HG03378 (cell line): ENCODE results near the gene TAF13.
"Not testable (repeated sequence)": the region's sequence is repeated elsewhere in the genome, so short reads cannot be mapped to it uniquely, and the experiment has no call there.

Source experiments
- ATAC-seq: cut with Tn5 transposase; IDR thresholded peaks from one replicate; pipeline ENCODE4 v1.9.1; 2021; ENCODE audit warnings: mild to moderate bottlenecking, moderate library complexity; ENCODE audit not compliant: unreplicated experiment

Gene TAF13

DNA sequence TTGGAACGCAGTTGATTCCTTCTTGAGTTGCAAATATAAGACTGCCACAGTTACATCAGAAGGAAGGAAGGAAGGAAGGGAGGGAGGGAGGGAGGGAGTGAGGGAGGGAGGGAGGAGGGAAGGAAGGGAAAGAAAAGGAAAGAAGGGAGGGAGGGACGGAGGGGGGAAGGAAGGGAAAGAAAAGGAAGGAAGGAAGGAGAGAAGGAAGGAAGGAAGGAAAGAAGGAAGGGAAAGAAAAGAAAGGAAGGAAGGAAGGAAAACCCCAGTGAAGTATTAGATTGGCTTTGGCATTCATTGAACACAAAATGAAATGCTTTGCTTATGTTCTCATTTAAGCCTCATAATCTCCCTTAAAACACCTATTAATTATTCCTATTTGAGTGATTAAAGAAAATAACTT, 27.5 kb downstream of the TAF13 start:
- no peak for ATAC-seq

DNA sequence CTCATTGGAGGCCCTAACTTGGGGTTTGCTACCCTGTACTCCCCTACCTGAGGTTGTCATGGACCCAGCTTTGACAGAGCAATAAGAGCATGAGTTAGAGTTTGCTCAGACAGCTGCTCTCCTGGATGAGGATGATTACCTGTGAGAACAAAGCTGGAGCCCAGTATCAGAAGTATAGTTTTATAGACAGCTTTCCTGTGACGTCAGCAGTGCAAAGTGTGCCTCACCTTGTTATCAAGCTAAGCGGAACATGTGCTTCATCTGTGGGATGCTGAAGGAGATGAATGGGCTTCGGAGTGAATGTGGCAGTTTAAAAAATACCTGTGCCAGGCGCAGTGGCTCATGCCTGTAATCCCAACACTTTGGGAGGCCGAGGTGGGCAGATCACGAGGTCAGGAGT, 28.5 kb downstream of the TAF13 start:
- no peak for ATAC-seq

DNA sequence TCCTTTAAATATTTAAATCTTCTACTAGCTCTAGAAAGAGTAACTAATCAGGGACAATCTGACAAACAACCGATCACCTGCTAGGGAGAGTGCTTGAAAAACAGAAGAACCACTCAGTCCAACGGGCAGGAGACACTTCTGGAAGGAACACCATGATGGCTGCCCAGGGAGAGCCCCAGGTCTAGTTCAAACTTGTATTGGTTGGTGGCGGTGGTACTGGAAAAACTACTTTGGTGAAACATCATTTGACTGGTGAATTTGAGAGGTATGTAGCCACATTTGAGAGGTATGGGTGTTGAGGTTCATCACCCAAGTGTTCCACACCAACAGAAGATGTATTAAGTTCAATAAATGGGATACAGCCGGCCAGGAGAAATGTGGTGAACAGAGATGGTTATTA, 29.1 kb downstream of the TAF13 start:
- ATAC-seq: no peak

GRCh38 chr1:109045595-109045994, 30.2 kb downstream of the TAF13 start:
- ATAC-seq: no peak

- peak; percentile 96 for ATAC-seq
Observed at GRCh38 chr1:109041621-109042468, 34.0 kb downstream of the TAF13 start, which contains the start of gene WDR47. WDR47 (minus strand) TSS chr1:109042102; CDS start chr1:109023512, 18,590 bp downstream.

GRCh38 chr1:109040989-109041620, 34.7 kb downstream of the TAF13 start:
- peak; percentile 32 for ATAC-seq

DNA sequence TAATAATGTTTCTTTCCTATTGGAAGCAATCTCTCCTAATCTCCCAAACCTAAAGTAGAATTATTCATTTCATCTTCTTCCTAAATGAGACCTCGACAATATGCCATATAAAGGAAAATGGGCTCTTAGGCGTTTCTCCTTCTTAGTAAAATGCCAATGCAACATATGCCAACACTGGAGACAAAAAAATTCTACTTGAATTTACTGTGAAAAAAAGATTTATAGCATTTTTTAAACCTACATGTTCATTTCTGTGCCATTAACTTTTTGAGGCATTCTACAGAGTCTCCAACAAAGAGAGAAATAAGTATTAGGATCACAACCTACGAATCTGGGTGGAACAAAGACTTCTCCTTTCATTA, 35.2 kb downstream of the TAF13 start:
- ATAC-seq: no peak

DNA sequence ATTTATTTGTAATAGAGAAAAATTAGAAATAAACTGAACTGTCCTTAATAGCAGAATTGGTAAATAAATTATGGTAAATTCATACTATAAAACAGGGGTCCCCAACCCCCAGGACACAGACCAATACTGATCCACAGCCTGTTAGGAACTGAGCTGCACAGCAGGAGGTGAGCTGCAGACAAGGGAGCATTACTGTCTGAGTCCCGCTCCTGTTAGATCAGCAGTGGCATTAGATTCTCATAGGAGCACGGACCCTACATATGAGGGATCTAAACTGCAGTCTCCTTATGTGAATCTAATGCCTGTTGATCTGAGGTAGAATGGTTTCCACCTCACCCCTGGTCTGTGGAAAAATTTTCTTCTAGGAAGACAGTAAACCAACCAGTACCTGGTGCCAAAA, 41.4 kb downstream of the TAF13 start:
- no peak for ATAC-seq

- not testable (repeated sequence) for ATAC-seq
Observed at GRCh38 chr1:109029493-109029892, 46.3 kb downstream of the TAF13 start.

DNA sequence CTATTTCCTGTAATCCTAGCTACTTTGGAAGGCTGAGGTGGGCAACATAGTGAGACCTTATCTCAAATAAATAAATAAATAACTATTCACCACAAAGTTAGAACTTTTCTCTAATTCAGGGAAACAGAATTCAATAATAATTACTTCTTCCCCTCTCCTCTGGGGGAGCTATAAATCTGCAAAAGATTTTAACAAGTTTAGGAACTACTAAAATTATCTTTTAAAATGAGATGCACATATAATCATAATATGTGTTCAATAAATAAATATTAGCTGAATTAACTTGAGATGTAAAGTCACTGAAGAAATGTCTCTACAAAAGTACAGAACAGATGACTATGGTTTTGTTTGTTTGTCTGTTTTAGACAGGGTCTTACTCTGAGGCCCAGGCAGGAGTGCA, 48.0 kb downstream of the TAF13 start:
- no peak for ATAC-seq

- no peak for ATAC-seq
Observed at GRCh38 chr1:109025694-109026093, 50.1 kb downstream of the TAF13 start.

GRCh38 chr1:109024646-109025045, 51.2 kb downstream of the TAF13 start:
- no peak for ATAC-seq

GRCh38 chr1:109020693-109021257, 55.0 kb downstream of the TAF13 start:
- no peak for ATAC-seq

GRCh38 chr1:109017719-109018118, 58.1 kb downstream of the TAF13 start:
- not testable (repeated sequence) for ATAC-seq

DNA sequence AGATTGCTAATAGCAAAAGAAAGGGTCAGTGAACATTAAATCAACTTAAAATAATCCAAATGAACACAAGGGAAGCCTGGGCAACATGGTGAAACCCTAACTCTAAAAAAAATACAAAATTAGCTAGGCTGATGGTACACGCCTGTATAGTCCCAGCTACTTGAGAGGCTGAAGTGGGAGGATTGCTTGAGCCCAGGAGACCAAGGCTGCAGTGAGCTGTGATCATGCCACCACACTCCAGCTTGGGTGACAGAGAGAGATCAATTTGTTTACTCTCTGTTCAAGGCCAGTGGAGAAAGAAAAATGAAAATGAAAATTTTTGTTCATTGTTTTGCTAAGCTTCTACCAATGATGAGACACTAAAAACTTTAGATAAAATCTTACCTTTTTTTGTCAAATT, 58.7 kb downstream of the TAF13 start:
- ATAC-seq: no peak
